GM12878 (cell line): ENCODE data around the gene PKP4. TPM values are rescaled to one million over a fixed set of nuclear protein-coding genes. Genes with fewer than 3 reads are reported as not detected.

ENCODE experiments used
- ATAC-seq: fragments of 200-7000 bp; cut with Tn5 transposase; 3 replicates; pipeline ENCODE4 v1.9.1; 2020; ENCODE audit warnings: mild to moderate bottlenecking, moderate library complexity
- BruUV-seq: library from RNA; stranded (reverse); fragments of 400-500 nt; replicated peaks from 2 replicates; lab custom pipeline; 2021; lab: Mats Ljungman, UMichigan
- CTCF ChIA-PET: fragments of 300-600 bp; sonication (Branson Sonifier 250); formaldehyde crosslinking; extraction: SDS; loops from one replicate; lab custom pipeline; 2021; ENCODE audit warnings: inconsistent platforms; lab: Yijun Ruan, JAX
- POLR2A ChIA-PET: fragments of 350-600 bp; formaldehyde crosslinking; extraction: SDS; loops from one replicate; lab custom pipeline; 2021; ENCODE audit warnings: inconsistent platforms; lab: Charles Lee
- RAD21 ChIA-PET: fragments of 300-600 bp; sonication (Branson Sonifier 250); formaldehyde crosslinking; loops from one replicate; lab custom pipeline; 2023; ENCODE audit warnings: antibody characterized with exemption; ENCODE audit not compliant: unreplicated experiment; lab: Charles Lee
- SMC1A ChIA-PET: fragments of 300-600 bp; sonication (Branson Sonifier 250); formaldehyde crosslinking; loops from one replicate; lab custom pipeline; 2023; ENCODE audit not compliant: unreplicated experiment, uncharacterized antibody; lab: Charles Lee
- DNase-seq: peaks from one replicate; pipeline ENCODE4 v3.0.0-alpha.2; 2011; ENCODE audit warnings: low read depth, low spot score
- FAIRE-seq: peaks from 3 replicates; lab custom pipeline; 2011; peaks lifted over from hg19 to GRCh38; lab: Jason Lieb, UNC
- H2AFZ ChIP-seq: 2 replicates; pipeline ENCODE4 v1.6.0; 2011; ENCODE audit warnings: low read depth, low read length, control low read depth; ENCODE audit not compliant: control insufficient read depth
- H3K27ac ChIP-seq: 2 replicates; pipeline ENCODE4 v1.5.1; 2011; ENCODE audit warnings: control low read depth; ENCODE audit not compliant: control insufficient read depth, insufficient read depth
- H3K27me3 ChIP-seq, 2 experiments: replicated peaks in 1 of 2; 2 replicates each; pipeline versions ENCODE4 v1.6.0 to v1.6.1; 2011; ENCODE audit warnings: low read length in 1 of 2; ENCODE audit not compliant: control insufficient read depth in 2 of 2, insufficient read depth in 2 of 2
- H3K36me3 ChIP-seq, 2 experiments: 2 replicates each; pipeline ENCODE4 v1.5.1; 2011; ENCODE audit warnings: low read length in 1 of 2; ENCODE audit not compliant: control insufficient read depth in 2 of 2, insufficient read depth in 2 of 2
- H3K4me1 ChIP-seq: 2 replicates; pipeline ENCODE4 v1.6.1; 2011; ENCODE audit warnings: mild to moderate bottlenecking, low read length, moderate library complexity, mixed read lengths; ENCODE audit not compliant: control insufficient read depth, insufficient read depth
- H3K4me2 ChIP-seq: 2 replicates; pipeline ENCODE4 v1.6.0; 2011; ENCODE audit warnings: control low read depth; ENCODE audit not compliant: control insufficient read depth, insufficient read depth
- H3K4me3 ChIP-seq: fragments of 200-600 bp; sonication (generic); 2 replicates; pipeline ENCODE4 v1.5.1; 2016
- H3K79me2 ChIP-seq: 2 replicates; pipeline ENCODE4 v1.6.0; 2011; ENCODE audit warnings: low read length; ENCODE audit not compliant: control insufficient read depth, insufficient read depth
- H3K9ac ChIP-seq: 2 replicates; pipeline ENCODE4 v1.8.0; 2011; ENCODE audit warnings: low read length, control low read depth, mixed read lengths; ENCODE audit not compliant: control insufficient read depth, insufficient read depth
- H3K9me3 ChIP-seq: replicated peaks from 3 replicates; pipeline ENCODE4 v1.5.1; 2011; ENCODE audit warnings: mild to moderate bottlenecking, low read length; ENCODE audit not compliant: control insufficient read depth, insufficient read depth
- H4K20me1 ChIP-seq: 2 replicates; pipeline ENCODE4 v1.6.0; 2011; ENCODE audit not compliant: control insufficient read depth, insufficient read depth
- CBX3 ChIP-seq: fragments of 200-600 bp; sonication (generic); IDR thresholded peaks from 2 replicates; pipeline ENCODE4 v1.6.1; 2016; ENCODE audit warnings: low read depth, borderline replicate concordance
- CHD4 ChIP-seq: fragments of 200-600 bp; sonication (generic); IDR thresholded peaks from 2 replicates; pipeline ENCODE4 v1.6.1; 2016; ENCODE audit warnings: mild to moderate bottlenecking
- FOS ChIP-seq: IDR thresholded peaks from 3 replicates; pipeline ENCODE4 v1.6.1; 2011; ENCODE audit warnings: borderline replicate concordance; ENCODE audit not compliant: insufficient read length; ENCODE audit errors: extremely low read depth
- FOXK2 ChIP-seq: fragments of 450-650 bp; IDR thresholded peaks from 2 replicates; pipeline ENCODE4 v1.6.1; 2017; ENCODE audit warnings: mild to moderate bottlenecking, moderate library complexity
- GABPA ChIP-seq: IDR thresholded peaks from 2 replicates; pipeline ENCODE4 v1.6.1; 2014; ENCODE audit warnings: antibody characterized with exemption, low read depth, mild to moderate bottlenecking, inconsistent platforms
- RFX5 ChIP-seq: IDR thresholded peaks from 2 replicates; pipeline ENCODE4 v1.6.1; 2011; ENCODE audit warnings: low read depth, low read length, improper control_type of control experiment
- ZNF217 ChIP-seq: fragments of 450-650 bp; IDR thresholded peaks from 2 replicates; pipeline ENCODE4 v1.6.1; 2017; ENCODE audit warnings: antibody characterized with exemption, mild to moderate bottlenecking
- ZNF24 ChIP-seq: fragments of 450-650 bp; IDR thresholded peaks from 2 replicates; pipeline ENCODE4 v1.6.1; 2017; ENCODE audit warnings: antibody characterized with exemption, mild to moderate bottlenecking
- WGBS: methylation state at CpG from one replicate; pipeline ENCODE4 v1.1.6; 2016; ENCODE audit warnings: low lambda C conversion rate; ENCODE audit not compliant: insufficient replicate concordance, insufficient coverage; ENCODE audit errors: missing lambda C conversion rate; 5-methylcytosine and 5-hydroxymethylcytosine counted together
- in situ Hi-C: fragments of 300-500 bp; cut with MboI; formaldehyde crosslinking; loops from 9 replicates; pipeline ENCODE4 v1.14.3; 2018; ENCODE audit warnings: mixed read lengths
- intact Hi-C: fragments of 100-400 bp; cut with micrococcal nuclease; formaldehyde crosslinking; loops from one replicate; pipeline ENCODE4 v1.14.2; 2022; ENCODE audit not compliant: unreplicated experiment
- polyA plus RNA-seq, 11 experiments: library from polyadenylated mRNA; depleted of rRNA in 4 of 11; unstranded in 6 of 11; stranded (reverse) in 5 of 11; fragments of >200 nt; fragmentation: Nextera tagmentation in 4 of 11; fragmentation: Illumina TruSeq in 1 of 11; extraction: Ambion mirVana in 4 of 11; extraction: Trizol in 1 of 11; gene quantifications; 1 replicate in 1 of 11; 2 replicates in 10 of 11; pipeline versions ENCODE4 v1.2.1 to v1.2.3, GENCODE V29; 2011 to 2016; ENCODE audit warnings: inconsistent platforms in 2 of 11, missing spikeins in 2 of 11, low read depth in 1 of 11
- total RNA-seq, 4 experiments: library from RNA; depleted of rRNA in 3 of 4; stranded (reverse); fragments of >200 nt in 3 of 4; fragmentation: Illumina TruSeq in 1 of 4; extraction: Trizol in 1 of 4; gene quantifications; 2 replicates each; pipeline versions ENCODE4 v1.2.1 to v1.2.3, GENCODE V29; 2013 to 2021
- TF ChIP-seq, protein P1 (sequence below): IDR thresholded peaks from 2 replicates; pipeline ENCODE4 v1.6.1; 2012; ENCODE audit warnings: low read length, inconsistent platforms
- TF ChIP-seq, protein P2 (sequence below): IDR thresholded peaks from 2 replicates; pipeline ENCODE4 v1.6.1; 2012; ENCODE audit warnings: low read depth, low read length, improper control_type of control experiment
- TF ChIP-seq, protein P3 (sequence below): IDR thresholded peaks from 2 replicates; pipeline ENCODE4 v1.6.1; 2011; ENCODE audit warnings: borderline replicate concordance, low read depth, mild to moderate bottlenecking, moderate library complexity, mixed read lengths, low read length; ENCODE audit not compliant: insufficient read depth; ENCODE audit errors: extremely low read length
- TF ChIP-seq, protein P4 (sequence below): fragments of 450-650 bp; IDR thresholded peaks from 2 replicates; pipeline ENCODE4 v1.6.1; 2017; ENCODE audit warnings: antibody characterized with exemption, mild to moderate bottlenecking, moderate library complexity
- TF ChIP-seq, protein P5 (sequence below): fragments of 450-650 bp; IDR thresholded peaks from 2 replicates; pipeline ENCODE4 v1.6.1; 2017; ENCODE audit warnings: mild to moderate bottlenecking, moderate library complexity

Gene PKP4
- total and polyA plus RNA-seq, 10 of the 15 experiments (the other 5 are each of a cell fraction or from before 2014, with no cell fraction given): 4.8 to 35.8 (median 17.7) TPM

DNA sequence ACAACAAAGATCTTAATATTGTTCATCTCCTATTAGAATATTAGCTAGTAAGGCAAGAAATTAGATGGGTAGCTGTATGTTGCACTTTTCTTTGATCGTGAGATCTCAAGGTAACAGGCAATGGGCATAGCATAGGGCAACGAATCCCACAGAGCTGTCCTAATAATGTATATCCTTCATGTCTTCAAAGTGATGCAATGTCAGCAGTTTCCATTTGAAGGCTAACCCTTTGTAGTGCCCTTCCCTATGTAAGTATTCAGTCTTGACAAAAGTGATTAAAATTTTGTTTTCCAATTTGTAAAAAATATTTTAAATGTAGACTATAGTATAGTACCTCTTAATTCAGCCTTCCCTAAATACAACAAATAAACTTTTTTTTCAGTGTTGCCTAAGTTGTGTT lies 112.5 kb downstream of the PKP4 start:
- FAIRE-seq (no peak), ATAC-seq (no peak), DNase-seq (no peak)
- no peaks in the 10 kb centered on the region for H3K79me2 ChIP-seq
- H3K27ac ChIP-seq: no peak overlapping the region
- no peaks in the 10 kb centered on the region for H3K36me3 ChIP-seq
- H3K4me1 ChIP-seq: no peaks in the 10 kb centered on the region
- H3K4me2 ChIP-seq: no peak overlapping the region
- ChIA-PET RAD21 (no interaction called here), CTCF (interaction anchor here (0.7 kb wide), 1 partner anchor 114 kb away, joined by 3 read pairs; no protein-coding TSS in a partner anchor), POLR2A (no interaction called here), SMC1A (interaction anchor here (1.0 to 1.6 kb wide), 4 partner anchors 9 to 17 kb away, joined by 3 to 4 read pairs (median 4); no protein-coding TSS in a partner anchor)
- in situ Hi-C loops (no loop called here), intact Hi-C loops (no loop called here)
- H3K9ac ChIP-seq: no peak overlapping the region
- no peak overlapping the region for H3K4me3 ChIP-seq
- 83% methylated on average over 2 of the region's 2 CpGs for WGBS
- H4K20me1 ChIP-seq: no peaks in the 10 kb centered on the region
- H3K9me3 ChIP-seq: no peaks in the 10 kb centered on the region; the same call in 2 of the 3 replicates
- H3K27me3 ChIP-seq: no peaks in the 10 kb centered on the region
- H2AFZ ChIP-seq: no peak overlapping the region
- no TSS peak for BruUV-seq
- TF ChIP-seq, protein P1, sequence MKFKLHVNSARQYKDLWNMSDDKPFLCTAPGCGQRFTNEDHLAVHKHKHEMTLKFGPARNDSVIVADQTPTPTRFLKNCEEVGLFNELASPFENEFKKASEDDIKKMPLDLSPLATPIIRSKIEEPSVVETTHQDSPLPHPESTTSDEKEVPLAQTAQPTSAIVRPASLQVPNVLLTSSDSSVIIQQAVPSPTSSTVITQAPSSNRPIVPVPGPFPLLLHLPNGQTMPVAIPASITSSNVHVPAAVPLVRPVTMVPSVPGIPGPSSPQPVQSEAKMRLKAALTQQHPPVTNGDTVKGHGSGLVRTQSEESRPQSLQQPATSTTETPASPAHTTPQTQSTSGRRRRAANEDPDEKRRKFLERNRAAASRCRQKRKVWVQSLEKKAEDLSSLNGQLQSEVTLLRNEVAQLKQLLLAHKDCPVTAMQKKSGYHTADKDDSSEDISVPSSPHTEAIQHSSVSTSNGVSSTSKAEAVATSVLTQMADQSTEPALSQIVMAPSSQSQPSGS: no peak
- TF ChIP-seq GABPA: no peak
- TF ChIP-seq ZNF217: no peak
- TF ChIP-seq CBX3: no peak
- TF ChIP-seq FOS: no peak
- no peak for TF ChIP-seq FOXK2
- TF ChIP-seq CHD4: no peak
- TF ChIP-seq, protein P2, sequence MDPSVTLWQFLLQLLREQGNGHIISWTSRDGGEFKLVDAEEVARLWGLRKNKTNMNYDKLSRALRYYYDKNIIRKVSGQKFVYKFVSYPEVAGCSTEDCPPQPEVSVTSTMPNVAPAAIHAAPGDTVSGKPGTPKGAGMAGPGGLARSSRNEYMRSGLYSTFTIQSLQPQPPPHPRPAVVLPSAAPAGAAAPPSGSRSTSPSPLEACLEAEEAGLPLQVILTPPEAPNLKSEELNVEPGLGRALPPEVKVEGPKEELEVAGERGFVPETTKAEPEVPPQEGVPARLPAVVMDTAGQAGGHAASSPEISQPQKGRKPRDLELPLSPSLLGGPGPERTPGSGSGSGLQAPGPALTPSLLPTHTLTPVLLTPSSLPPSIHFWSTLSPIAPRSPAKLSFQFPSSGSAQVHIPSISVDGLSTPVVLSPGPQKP: no peak
- TF ChIP-seq RFX5: no peak
- TF ChIP-seq, protein P3, sequence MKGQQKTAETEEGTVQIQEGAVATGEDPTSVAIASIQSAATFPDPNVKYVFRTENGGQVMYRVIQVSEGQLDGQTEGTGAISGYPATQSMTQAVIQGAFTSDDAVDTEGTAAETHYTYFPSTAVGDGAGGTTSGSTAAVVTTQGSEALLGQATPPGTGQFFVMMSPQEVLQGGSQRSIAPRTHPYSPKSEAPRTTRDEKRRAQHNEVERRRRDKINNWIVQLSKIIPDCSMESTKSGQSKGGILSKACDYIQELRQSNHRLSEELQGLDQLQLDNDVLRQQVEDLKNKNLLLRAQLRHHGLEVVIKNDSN: no peak
- no peak for TF ChIP-seq ZNF24
- TF ChIP-seq, protein P4, sequence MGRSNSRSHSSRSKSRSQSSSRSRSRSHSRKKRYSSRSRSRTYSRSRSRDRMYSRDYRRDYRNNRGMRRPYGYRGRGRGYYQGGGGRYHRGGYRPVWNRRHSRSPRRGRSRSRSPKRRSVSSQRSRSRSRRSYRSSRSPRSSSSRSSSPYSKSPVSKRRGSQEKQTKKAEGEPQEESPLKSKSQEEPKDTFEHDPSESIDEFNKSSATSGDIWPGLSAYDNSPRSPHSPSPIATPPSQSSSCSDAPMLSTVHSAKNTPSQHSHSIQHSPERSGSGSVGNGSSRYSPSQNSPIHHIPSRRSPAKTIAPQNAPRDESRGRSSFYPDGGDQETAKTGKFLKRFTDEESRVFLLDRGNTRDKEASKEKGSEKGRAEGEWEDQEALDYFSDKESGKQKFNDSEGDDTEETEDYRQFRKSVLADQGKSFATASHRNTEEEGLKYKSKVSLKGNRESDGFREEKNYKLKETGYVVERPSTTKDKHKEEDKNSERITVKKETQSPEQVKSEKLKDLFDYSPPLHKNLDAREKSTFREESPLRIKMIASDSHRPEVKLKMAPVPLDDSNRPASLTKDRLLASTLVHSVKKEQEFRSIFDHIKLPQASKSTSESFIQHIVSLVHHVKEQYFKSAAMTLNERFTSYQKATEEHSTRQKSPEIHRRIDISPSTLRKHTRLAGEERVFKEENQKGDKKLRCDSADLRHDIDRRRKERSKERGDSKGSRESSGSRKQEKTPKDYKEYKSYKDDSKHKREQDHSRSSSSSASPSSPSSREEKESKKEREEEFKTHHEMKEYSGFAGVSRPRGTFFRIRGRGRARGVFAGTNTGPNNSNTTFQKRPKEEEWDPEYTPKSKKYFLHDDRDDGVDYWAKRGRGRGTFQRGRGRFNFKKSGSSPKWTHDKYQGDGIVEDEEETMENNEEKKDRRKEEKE: no peak
- TF ChIP-seq, protein P5, sequence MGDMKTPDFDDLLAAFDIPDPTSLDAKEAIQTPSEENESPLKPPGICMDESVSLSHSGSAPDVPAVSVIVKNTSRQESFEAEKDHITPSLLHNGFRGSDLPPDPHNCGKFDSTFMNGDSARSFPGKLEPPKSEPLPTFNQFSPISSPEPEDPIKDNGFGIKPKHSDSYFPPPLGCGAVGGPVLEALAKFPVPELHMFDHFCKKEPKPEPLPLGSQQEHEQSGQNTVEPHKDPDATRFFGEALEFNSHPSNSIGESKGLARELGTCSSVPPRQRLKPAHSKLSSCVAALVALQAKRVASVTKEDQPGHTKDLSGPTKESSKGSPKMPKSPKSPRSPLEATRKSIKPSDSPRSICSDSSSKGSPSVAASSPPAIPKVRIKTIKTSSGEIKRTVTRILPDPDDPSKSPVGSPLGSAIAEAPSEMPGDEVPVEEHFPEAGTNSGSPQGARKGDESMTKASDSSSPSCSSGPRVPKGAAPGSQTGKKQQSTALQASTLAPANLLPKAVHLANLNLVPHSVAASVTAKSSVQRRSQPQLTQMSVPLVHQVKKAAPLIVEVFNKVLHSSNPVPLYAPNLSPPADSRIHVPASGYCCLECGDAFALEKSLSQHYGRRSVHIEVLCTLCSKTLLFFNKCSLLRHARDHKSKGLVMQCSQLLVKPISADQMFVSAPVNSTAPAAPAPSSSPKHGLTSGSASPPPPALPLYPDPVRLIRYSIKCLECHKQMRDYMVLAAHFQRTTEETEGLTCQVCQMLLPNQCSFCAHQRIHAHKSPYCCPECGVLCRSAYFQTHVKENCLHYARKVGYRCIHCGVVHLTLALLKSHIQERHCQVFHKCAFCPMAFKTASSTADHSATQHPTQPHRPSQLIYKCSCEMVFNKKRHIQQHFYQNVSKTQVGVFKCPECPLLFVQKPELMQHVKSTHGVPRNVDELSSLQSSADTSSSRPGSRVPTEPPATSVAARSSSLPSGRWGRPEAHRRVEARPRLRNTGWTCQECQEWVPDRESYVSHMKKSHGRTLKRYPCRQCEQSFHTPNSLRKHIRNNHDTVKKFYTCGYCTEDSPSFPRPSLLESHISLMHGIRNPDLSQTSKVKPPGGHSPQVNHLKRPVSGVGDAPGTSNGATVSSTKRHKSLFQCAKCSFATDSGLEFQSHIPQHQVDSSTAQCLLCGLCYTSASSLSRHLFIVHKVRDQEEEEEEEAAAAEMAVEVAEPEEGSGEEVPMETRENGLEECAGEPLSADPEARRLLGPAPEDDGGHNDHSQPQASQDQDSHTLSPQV: no peak
- TF ChIP-seq, all 136 proteins: peak for 0
